Left ventricle myocardium inferior (tissue), 1 donor: ENCODE data around the gene KCNC1. TPM values are rescaled to one million over a fixed set of nuclear protein-coding genes. Genes with fewer than 3 reads are reported as not detected.

ENCODE experiments used
- DNase-seq: peaks from one replicate; pipeline ENCODE4 v3.0.0-alpha.2; 2020
- H3K27ac ChIP-seq: fragments of 200-600 bp; replicated peaks from 2 replicates; pipeline ENCODE4 v1.8.0; 2021
- H3K27me3 ChIP-seq: fragments of 200-600 bp; 2 replicates; pipeline ENCODE4 v1.8.0; 2021; ENCODE audit warnings: low read depth
- H3K36me3 ChIP-seq: fragments of 200-600 bp; 2 replicates; pipeline ENCODE4 v1.8.0; 2021
- H3K4me1 ChIP-seq: fragments of 200-600 bp; 2 replicates; pipeline ENCODE4 v1.8.0; 2021
- H3K4me3 ChIP-seq: fragments of 200-600 bp; 2 replicates; pipeline ENCODE4 v1.8.0; 2021; ENCODE audit warnings: mild to moderate bottlenecking, moderate library complexity
- H3K9me3 ChIP-seq: fragments of 200-600 bp; replicated peaks from 2 replicates; pipeline ENCODE4 v1.8.0; 2021
- CTCF ChIP-seq: fragments of 200-600 bp; IDR thresholded peaks from 2 replicates; pipeline ENCODE4 v1.8.0; 2021; ENCODE audit warnings: antibody characterized with exemption, mild to moderate bottlenecking, borderline replicate concordance
- intact Hi-C: fragments of 100-400 bp; cut with micrococcal nuclease; formaldehyde crosslinking; loops from one replicate; pipeline ENCODE4 v1.11.0; 2022
- total RNA-seq: library from RNA; stranded (reverse); fragmentation: NEBNext Ultra II Directional; extraction: Animal tissue kit (Norgen Biotek cat#: 25700); gene quantifications from one replicate; pipeline ENCODE4 v1.2.1, GENCODE V29; 2021
- donor health status: DM: no; HTN: yes; CAD: no; lungs with severe emphysema.

The KCNC1 gene
- total RNA-seq, 1 donor from 2014 or later, result not detected

- no peak for TF ChIP-seq CTCF
- Histone ChIP-seq H3K27ac (no peak overlapping the region), H3K27me3 (peaks cover 55% of the 10 kb centered on the region), H3K4me3 (no peak overlapping the region), H3K4me1 (peaks cover 6% of the 10 kb centered on the region), H3K36me3 (no peaks in the 10 kb centered on the region), H3K9me3 (no peaks in the 10 kb centered on the region)
- DNase-seq, result no peak
- intact Hi-C loops, result no loop called here
These were observed 37.2 kb upstream of the KCNC1 start for GRCh38 chr11:17697175-17697949.

GRCh38 chr11:17699147-17700114 lies 35.1 kb upstream of the KCNC1 start:
- no peaks in the 10 kb centered on the region for H3K4me1 ChIP-seq
- intact Hi-C loops, result no loop called here
- H3K9me3 ChIP-seq, result peaks cover 5% of the 10 kb centered on the region
- TF ChIP-seq CTCF, result no peak
- no peaks in the 10 kb centered on the region for H3K36me3 ChIP-seq
- no peak overlapping the region for H3K4me3 ChIP-seq
- no peak for DNase-seq
- H3K27me3 ChIP-seq, result peaks cover 34% of the 10 kb centered on the region
- H3K27ac ChIP-seq, result no peak overlapping the region

GRCh38 chr11:17700991-17701390 lies 33.6 kb upstream of the KCNC1 start:
- DNase-seq, result no peak
- TF ChIP-seq CTCF, result no peak
- intact Hi-C loops, result no loop called here
- H3K36me3 ChIP-seq, result no peaks in the 10 kb centered on the region
- H3K27ac ChIP-seq, result no peak overlapping the region
- H3K4me1 ChIP-seq, result no peaks in the 10 kb centered on the region
- peaks cover 18% of the 10 kb centered on the region for H3K27me3 ChIP-seq
- H3K9me3 ChIP-seq, result peaks cover 5% of the 10 kb centered on the region
- no peak overlapping the region for H3K4me3 ChIP-seq

- H3K27me3 ChIP-seq, result no peaks in the 10 kb centered on the region
- no peak for DNase-seq
- TF ChIP-seq CTCF, result no peak
- intact Hi-C loops, result no loop called here
- no peaks in the 10 kb centered on the region for H3K36me3 ChIP-seq
- H3K27ac ChIP-seq, result no peak overlapping the region
- H3K9me3 ChIP-seq, result peaks cover 5% of the 10 kb centered on the region
- H3K4me1 ChIP-seq, result no peaks in the 10 kb centered on the region
- no peak overlapping the region for H3K4me3 ChIP-seq
These were observed 31.7 kb upstream of the KCNC1 start for GRCh38 chr11:17702876-17703275.

GRCh38 chr11:17703951-17704350 lies 30.6 kb upstream of the KCNC1 start:
- Histone ChIP-seq H3K36me3 (no peaks in the 10 kb centered on the region), H3K4me1 (no peaks in the 10 kb centered on the region), H3K4me3 (no peak overlapping the region), H3K27me3 (peaks cover 2% of the 10 kb centered on the region), H3K27ac (no peak overlapping the region), H3K9me3 (peaks cover 5% of the 10 kb centered on the region)
- intact Hi-C loops, result no loop called here
- DNase-seq, result no peak
- no peak for TF ChIP-seq CTCF
